ENCODE data around the gene FOXL2. TPM values are rescaled to one million over a fixed set of nuclear protein-coding genes. Genes with fewer than 3 reads are reported as not detected.

Gene FOXL2
- total and polyA plus RNA-seq, 8 donors, result 0.02 to 0.28 (median 0.07) TPM

DNA sequence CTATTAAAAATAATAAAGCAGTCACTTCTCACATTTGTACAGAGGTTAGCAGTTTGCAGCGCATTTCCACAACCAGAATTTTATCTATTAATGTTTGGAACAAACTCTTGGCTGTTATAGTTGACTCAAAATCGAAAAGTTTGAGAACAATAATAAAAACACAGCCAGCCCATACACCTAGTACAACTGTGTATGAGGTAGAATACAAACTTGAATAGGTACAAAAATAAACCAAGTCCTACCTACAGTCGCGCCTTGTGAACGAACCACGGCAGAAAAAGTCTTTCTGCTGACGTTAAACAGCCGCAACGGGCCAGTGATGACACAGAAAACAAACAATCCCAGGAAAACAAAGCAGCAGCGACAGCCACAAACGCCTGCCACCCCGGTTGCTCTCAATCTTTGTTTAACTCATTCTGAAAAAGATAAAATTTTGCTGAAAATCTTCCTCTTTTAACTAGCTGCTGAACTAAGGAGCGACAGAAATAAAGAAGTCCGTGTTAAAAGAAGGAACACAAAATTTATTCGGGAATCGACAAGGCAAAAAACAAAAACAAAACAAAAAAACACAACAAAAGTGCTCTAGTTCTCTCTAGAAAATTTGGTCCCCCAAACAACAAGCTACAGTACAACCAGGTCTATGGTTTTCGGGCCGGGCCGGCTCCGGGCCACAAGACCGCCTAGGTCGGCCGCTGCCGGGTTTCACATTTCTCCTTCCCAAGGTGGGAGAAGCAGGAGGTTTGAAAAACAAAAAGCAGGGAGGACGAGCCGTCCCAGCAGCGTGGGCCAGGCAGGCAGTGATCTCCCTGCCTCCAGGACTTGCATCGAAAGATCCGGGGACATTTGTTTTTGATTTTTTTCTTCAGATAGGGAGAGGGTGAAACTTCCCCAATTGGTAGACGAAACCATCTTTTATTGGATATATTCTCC is 2.9 kb downstream of the FOXL2 start:
- 54 to 59% methylated on average over 30 of the region's 30 CpGs for WGBS, 2 donors
- Histone ChIP-seq H3K4me1 (peaks cover 4 to 10% (median 7%) of the 10 kb centered on the region in 3 donors), H3K27ac (no peak overlapping the region), H3K36me3 (no peaks in the 10 kb centered on the region), H3K27me3 (peaks cover 9 to 56% (median 18%) of the 10 kb centered on the region in 4 donors), H3K9me3 (no peaks in the 10 kb centered on the region), H3K4me3 (no peak overlapping the region)
- ATAC-seq, result no peak
- TF ChIP-seq, protein P1, sequence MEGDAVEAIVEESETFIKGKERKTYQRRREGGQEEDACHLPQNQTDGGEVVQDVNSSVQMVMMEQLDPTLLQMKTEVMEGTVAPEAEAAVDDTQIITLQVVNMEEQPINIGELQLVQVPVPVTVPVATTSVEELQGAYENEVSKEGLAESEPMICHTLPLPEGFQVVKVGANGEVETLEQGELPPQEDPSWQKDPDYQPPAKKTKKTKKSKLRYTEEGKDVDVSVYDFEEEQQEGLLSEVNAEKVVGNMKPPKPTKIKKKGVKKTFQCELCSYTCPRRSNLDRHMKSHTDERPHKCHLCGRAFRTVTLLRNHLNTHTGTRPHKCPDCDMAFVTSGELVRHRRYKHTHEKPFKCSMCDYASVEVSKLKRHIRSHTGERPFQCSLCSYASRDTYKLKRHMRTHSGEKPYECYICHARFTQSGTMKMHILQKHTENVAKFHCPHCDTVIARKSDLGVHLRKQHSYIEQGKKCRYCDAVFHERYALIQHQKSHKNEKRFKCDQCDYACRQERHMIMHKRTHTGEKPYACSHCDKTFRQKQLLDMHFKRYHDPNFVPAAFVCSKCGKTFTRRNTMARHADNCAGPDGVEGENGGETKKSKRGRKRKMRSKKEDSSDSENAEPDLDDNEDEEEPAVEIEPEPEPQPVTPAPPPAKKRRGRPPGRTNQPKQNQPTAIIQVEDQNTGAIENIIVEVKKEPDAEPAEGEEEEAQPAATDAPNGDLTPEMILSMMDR (IDR thresholded peaks at IDR 0.05), result no peak
- intact Hi-C loops (cut with DNase I), result loop anchor here in 1 of 3 donors (10.0 kb wide), 1 partner anchor 381 kb away; no protein-coding TSS in a partner anchor
- no peak for DNase-seq
- FAIRE-seq, result no peak

GRCh38 chr3:138942861-138943623 is 3.9 kb downstream of the FOXL2 start:
- intact Hi-C loops (cut with DNase I), result loop anchor here in 1 of 3 donors (10.0 kb wide), 1 partner anchor 382 kb away; no protein-coding TSS in a partner anchor
- Histone ChIP-seq H3K27ac (no peak overlapping the region), H3K9me3 (no peaks in the 10 kb centered on the region), H3K36me3 (no peaks in the 10 kb centered on the region), H3K4me3 (no peak overlapping the region), H3K4me1 (peaks cover 4 to 14% (median 7%) of the 10 kb centered on the region in 3 donors), H3K27me3 (peaks cover 9 to 62% (median 21%) of the 10 kb centered on the region in 4 donors)
- FAIRE-seq (no peak), ATAC-seq (no peak), DNase-seq (no peak)
- TF ChIP-seq, protein P1 (IDR thresholded peaks at IDR 0.05), result no peak
- 54 to 59% methylated on average over 25 of the region's 25 CpGs for WGBS, 2 donors

GRCh38 chr3:138942271-138942670 is 4.7 kb downstream of the FOXL2 start:
- TF ChIP-seq, protein P1 (IDR thresholded peaks at IDR 0.05), result no peak
- Histone ChIP-seq H3K36me3 (no peaks in the 10 kb centered on the region), H3K4me1 (peaks cover 4 to 20% (median 7%) of the 10 kb centered on the region in 3 donors), H3K27ac (no peak overlapping the region), H3K27me3 (peaks cover 9 to 66% (median 23%) of the 10 kb centered on the region in 4 donors), H3K9me3 (no peaks in the 10 kb centered on the region), H3K4me3 (no peak overlapping the region)
- ATAC-seq (no peak), FAIRE-seq (no peak), DNase-seq (no peak)
- intact Hi-C loops (cut with DNase I), result loop anchor here in 1 of 3 donors (10.0 kb wide), 1 partner anchor 383 kb away; no protein-coding TSS in a partner anchor
- WGBS, 2 donors, result 84 to 88% methylated on average over 4 of the region's 4 CpGs

DNA sequence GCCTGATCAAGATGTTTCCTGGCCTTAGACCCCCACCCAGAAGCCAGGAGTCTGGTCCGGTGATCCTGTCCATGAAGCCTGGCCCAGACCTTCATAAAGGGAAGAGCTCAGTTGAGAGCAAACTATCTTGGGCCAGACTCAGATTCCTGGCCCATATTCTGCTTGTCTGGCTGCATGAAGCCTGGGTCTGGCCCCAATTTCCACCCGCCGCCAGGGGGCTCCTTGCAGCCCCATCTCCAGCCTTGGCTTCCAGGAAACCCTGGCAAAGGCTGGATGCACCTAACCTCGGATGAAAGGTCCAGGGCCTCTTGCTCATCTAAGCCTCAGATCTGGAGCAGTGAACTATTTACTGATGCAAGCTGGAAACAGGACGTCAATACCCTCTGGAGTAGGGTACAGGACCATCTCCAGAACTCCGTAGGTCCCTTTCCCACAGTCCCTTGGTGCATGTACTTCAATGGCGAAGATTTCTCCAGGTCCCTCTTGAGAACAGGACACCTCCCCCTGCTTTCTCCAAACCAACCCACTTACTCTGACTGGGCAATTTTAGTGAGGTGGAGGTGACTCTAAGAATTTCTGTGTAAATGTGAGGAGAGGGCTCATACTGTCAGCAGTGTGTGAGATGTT is 5.6 kb downstream of the FOXL2 start:
- no peak overlapping the region for H3K27ac ChIP-seq
- TF ChIP-seq, protein P1 (IDR thresholded peaks at IDR 0.05), result peak in 3 of 4 donors; percentile 8 to 31 (median 17)
- no peak overlapping the region for H3K4me3 ChIP-seq
- no peaks in the 10 kb centered on the region for H3K9me3 ChIP-seq
- no peaks in the 10 kb centered on the region for H3K36me3 ChIP-seq
- 52 to 57% methylated on average over 7 of the region's 7 CpGs for WGBS, 2 donors
- no peak for FAIRE-seq
- intact Hi-C loops (cut with DNase I), result loop anchor here in 1 of 3 donors (10.0 kb wide), 1 partner anchor 383 kb away; no protein-coding TSS in a partner anchor
- peaks cover 9 to 68% (median 26%) of the 10 kb centered on the region in 4 donors for H3K27me3 ChIP-seq
- H3K4me1 ChIP-seq, result peaks cover 4 to 22% (median 7%) of the 10 kb centered on the region in 3 donors
- peak in 3 of 6 donors; percentile 28 to 78 (median 58) for DNase-seq
- ATAC-seq, result peak in 2 of 4 donors; percentile 24 to 25
